ENCODE data around the gene SRPX2.

The SRPX2 gene

DNA sequence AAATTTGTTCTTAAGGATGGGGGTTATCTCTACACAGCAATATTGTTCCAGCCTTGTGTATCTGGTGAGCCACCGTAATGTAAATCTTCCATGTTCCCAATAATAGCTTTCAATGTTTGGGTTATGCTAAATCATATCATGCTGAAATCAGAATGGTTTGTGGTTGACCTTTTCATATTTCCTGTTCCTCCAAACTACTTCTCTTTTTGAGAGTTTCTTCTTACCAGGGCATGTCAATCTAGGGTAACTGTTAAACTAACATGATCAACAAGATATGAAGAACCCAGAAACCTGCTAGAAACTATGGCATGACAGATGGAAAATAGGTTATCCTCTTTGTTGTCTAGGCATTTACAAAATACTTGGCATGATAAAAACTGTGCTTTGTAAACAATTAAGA is 37.2 kb upstream of the SRPX2 start:
- no peak overlapping the region for H3K4me3 ChIP-seq (replicated peaks; ENCODE audit: low read depth, low read length)
- DNase-seq (ENCODE audit: extremely low read depth, insufficient read length): no peak
- H3K27me3 ChIP-seq (replicated peaks; ENCODE audit: control insufficient read depth, insufficient read depth, low read length): no peaks in the 10 kb centered on the region; the same call in 1 of the 2 replicates
- TF ChIP-seq, protein P1, sequence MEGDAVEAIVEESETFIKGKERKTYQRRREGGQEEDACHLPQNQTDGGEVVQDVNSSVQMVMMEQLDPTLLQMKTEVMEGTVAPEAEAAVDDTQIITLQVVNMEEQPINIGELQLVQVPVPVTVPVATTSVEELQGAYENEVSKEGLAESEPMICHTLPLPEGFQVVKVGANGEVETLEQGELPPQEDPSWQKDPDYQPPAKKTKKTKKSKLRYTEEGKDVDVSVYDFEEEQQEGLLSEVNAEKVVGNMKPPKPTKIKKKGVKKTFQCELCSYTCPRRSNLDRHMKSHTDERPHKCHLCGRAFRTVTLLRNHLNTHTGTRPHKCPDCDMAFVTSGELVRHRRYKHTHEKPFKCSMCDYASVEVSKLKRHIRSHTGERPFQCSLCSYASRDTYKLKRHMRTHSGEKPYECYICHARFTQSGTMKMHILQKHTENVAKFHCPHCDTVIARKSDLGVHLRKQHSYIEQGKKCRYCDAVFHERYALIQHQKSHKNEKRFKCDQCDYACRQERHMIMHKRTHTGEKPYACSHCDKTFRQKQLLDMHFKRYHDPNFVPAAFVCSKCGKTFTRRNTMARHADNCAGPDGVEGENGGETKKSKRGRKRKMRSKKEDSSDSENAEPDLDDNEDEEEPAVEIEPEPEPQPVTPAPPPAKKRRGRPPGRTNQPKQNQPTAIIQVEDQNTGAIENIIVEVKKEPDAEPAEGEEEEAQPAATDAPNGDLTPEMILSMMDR (IDR thresholded peaks at IDR 0.05; ENCODE audit: insufficient read depth, low read length, poor library complexity, severe bottlenecking): no peak
- H3K36me3 ChIP-seq (ENCODE audit: control insufficient read depth, insufficient read depth, low read length): no peaks in the 10 kb centered on the region

DNA sequence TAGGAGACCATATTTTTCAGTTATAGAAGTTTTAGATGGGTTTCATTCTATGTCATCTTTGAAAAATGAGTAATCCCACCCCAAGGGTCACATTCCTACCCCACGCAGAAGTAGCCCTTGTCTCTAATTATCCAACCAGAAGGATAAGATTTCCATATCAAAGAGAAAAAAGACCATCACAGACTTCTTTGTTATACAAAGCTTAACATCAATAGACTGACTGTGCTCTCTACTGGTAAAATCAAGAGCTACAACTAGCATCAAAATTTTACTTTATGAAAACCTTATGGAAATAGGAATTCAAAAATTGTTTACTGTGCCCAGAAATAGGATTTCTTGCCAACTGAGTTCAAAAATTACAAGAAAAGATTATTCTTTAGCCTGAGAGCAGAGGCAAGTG is 34.4 kb upstream of the SRPX2 start:
- Histone ChIP-seq H3K36me3 (ENCODE audit: control insufficient read depth, insufficient read depth, low read length) (no peaks in the 10 kb centered on the region), H3K27me3 (replicated peaks; ENCODE audit: control insufficient read depth, insufficient read depth, low read length) (no peaks in the 10 kb centered on the region; the same call in 1 of the 2 replicates), H3K4me3 (replicated peaks; ENCODE audit: low read depth, low read length) (no peak overlapping the region)
- no peak for DNase-seq (ENCODE audit: extremely low read depth, insufficient read length)
- TF ChIP-seq, protein P1 (IDR thresholded peaks at IDR 0.05; ENCODE audit: insufficient read depth, low read length, poor library complexity, severe bottlenecking): peak; percentile 7

DNA sequence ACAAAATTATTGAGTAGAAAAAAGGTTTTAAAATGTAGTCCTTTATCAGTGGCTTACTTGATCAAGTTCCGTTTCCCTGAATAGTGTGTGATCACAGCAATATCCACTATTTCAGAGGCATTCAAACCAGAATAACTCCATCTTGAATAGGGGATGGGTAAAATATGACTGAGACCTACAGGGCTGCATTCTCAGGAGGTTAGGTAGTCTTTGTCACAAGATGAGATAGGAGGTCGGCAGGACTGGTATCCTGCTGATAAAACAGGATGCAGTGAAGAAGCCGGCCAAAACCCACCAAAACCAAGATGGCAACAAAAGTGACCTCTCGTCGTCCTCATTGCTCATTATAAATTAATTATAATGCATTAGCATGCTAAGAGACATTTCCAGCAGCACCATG is 32.0 kb upstream of the SRPX2 start:
- no peaks in the 10 kb centered on the region for H3K36me3 ChIP-seq (ENCODE audit: control insufficient read depth, insufficient read depth, low read length)
- DNase-seq (ENCODE audit: extremely low read depth, insufficient read length): no peak
- H3K4me3 ChIP-seq (replicated peaks; ENCODE audit: low read depth, low read length): no peak overlapping the region
- H3K27me3 ChIP-seq (replicated peaks; ENCODE audit: control insufficient read depth, insufficient read depth, low read length): no peaks in the 10 kb centered on the region; the same call in 1 of the 2 replicates
- TF ChIP-seq, protein P1 (IDR thresholded peaks at IDR 0.05; ENCODE audit: insufficient read depth, low read length, poor library complexity, severe bottlenecking): no peak

DNA sequence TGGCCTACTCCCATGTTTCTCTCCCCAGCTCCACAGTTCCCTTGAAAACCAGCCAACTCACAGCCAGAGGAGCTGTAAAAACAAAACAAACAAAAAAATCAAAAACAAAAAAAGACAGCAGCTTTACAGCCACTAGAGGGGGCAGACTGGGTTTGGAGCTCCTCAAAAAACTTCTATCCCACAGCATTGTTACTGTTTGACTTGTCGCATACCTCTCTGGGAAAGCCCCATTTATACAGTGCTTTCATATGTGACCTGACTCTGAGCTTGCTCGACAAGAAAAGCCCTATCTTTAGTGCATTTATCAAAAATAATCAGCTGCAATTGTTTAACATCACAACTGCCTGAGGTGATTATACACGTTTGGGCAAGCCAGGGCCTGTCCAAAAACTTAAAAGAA is 29.0 kb upstream of the SRPX2 start:
- Histone ChIP-seq H3K27me3 (replicated peaks; ENCODE audit: control insufficient read depth, insufficient read depth, low read length) (no peaks in the 10 kb centered on the region; the same call in 1 of the 2 replicates), H3K36me3 (ENCODE audit: control insufficient read depth, insufficient read depth, low read length) (no peaks in the 10 kb centered on the region), H3K4me3 (replicated peaks; ENCODE audit: low read depth, low read length) (no peak overlapping the region)
- TF ChIP-seq, protein P1 (IDR thresholded peaks at IDR 0.05; ENCODE audit: insufficient read depth, low read length, poor library complexity, severe bottlenecking): peak; percentile 70
- DNase-seq (ENCODE audit: extremely low read depth, insufficient read length): peak; percentile 16

DNA sequence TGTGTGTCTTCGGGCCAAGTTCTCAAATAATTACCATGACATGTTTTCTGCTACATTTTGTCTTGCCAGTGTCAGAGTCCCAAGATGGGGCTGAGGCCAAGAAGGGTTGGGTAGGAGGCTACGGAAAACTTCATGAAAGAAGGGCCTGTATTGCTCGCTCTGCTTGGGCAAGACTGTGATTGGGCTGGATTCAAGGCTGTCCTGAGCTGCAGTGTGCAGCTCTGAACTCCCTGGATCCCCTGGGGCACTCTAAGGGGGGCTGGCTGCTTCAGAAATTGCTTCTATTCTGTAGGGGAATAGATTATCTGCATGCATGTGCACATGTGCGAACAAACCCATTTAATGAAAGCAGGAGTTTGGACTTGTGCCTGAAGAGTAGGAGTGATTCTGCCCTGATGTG is 21.0 kb upstream of the SRPX2 start:
- Histone ChIP-seq H3K36me3 (ENCODE audit: control insufficient read depth, insufficient read depth, low read length) (no peaks in the 10 kb centered on the region), H3K27me3 (replicated peaks; ENCODE audit: control insufficient read depth, insufficient read depth, low read length) (no peaks in the 10 kb centered on the region), H3K4me3 (replicated peaks; ENCODE audit: low read depth, low read length) (no peak overlapping the region)
- TF ChIP-seq, protein P1 (IDR thresholded peaks at IDR 0.05; ENCODE audit: insufficient read depth, low read length, poor library complexity, severe bottlenecking): no peak
- DNase-seq (ENCODE audit: extremely low read depth, insufficient read length): no peak

DNA sequence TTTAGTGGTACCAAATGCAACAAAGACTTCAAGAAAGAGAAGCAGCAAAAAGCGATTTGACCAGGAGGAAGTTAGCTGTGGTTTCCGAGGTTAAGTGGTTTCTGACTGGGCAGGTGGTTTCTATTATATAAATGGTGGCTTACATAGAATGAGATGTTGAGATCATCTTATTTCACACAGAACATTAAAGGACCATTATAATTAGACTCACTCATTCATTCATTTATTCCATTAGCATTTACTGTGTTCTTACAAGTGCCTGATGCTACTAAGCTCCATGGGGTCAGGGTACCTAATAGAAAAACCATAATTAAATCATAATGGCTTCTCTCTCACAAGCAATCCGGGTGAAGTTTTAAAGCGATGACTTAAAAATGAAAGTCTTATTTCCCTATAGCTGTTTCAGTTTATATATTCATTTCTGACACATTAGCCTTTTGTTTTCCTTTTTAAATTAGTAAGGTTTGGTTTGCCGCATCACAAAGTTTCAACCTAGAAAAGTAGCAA is 18.0 kb upstream of the SRPX2 start:
- H3K4me3 ChIP-seq (replicated peaks; ENCODE audit: low read depth, low read length): no peak overlapping the region
- H3K36me3 ChIP-seq (ENCODE audit: control insufficient read depth, insufficient read depth, low read length): no peaks in the 10 kb centered on the region
- TF ChIP-seq, protein P1 (IDR thresholded peaks at IDR 0.05; ENCODE audit: insufficient read depth, low read length, poor library complexity, severe bottlenecking): no peak
- DNase-seq (ENCODE audit: extremely low read depth, insufficient read length): peak; percentile 76
- no peaks in the 10 kb centered on the region for H3K27me3 ChIP-seq (replicated peaks; ENCODE audit: control insufficient read depth, insufficient read depth, low read length)
